ENCODE data around the gene COMMD4.
"Not testable (repeated sequence)": the region's sequence is repeated elsewhere in the genome, so short reads cannot be mapped to it uniquely, and the experiment has no call there.

COMMD4 gene

DNA sequence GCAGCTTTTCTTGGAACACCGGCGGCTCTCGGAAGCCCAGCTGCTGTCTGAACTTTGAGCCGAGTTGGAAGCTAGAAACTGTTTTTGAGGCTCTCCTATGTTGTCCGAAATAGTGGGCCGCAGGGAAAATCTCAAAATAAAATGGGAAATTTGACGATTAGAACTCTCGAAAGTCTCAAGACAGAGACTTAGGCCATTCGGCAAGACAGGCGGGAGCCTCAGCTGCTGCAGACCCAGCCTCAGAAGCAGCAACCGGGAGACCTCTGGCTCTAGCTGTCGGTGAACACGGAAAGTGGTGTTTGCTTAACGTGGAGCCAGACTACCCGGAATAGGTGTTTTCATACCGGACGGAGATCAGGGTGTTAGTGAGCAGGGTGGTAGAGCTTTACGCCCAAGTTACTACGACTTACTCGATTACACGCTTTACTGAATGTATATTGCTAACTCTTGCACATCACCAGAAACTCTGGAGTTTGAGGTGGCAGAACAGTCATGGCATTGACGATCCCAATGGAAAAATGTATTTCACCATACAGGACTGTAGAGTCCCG lies 32.9 kb downstream of the COMMD4 start:
- TF ChIP-seq HDGF (IDR thresholded peaks at IDR 0.05; ENCODE audit: borderline replicate concordance) (no peak), TARDBP (IDR thresholded peaks at IDR 0.05) (no peak), SUZ12 (IDR thresholded peaks at IDR 0.05) (no peak), FOXM1 (IDR thresholded peaks at IDR 0.05; ENCODE audit: borderline replicate concordance) (no peak), ARNT (IDR thresholded peaks at IDR 0.05) (no peak), ELF4 (IDR thresholded peaks at IDR 0.05) (no peak)
- TF ChIP-seq, protein P1, sequence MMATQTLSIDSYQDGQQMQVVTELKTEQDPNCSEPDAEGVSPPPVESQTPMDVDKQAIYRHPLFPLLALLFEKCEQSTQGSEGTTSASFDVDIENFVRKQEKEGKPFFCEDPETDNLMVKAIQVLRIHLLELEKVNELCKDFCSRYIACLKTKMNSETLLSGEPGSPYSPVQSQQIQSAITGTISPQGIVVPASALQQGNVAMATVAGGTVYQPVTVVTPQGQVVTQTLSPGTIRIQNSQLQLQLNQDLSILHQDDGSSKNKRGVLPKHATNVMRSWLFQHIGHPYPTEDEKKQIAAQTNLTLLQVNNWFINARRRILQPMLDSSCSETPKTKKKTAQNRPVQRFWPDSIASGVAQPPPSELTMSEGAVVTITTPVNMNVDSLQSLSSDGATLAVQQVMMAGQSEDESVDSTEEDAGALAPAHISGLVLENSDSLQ (IDR thresholded peaks at IDR 0.05): no peak
- no peak for DNase-seq (ENCODE audit: extremely low spot score)
- POLR2A ChIA-PET: interaction anchor here (0.8 to 5.9 kb wide), 35 partner anchors 9 to 592 kb away, joined by 3 to 139 read pairs (median 5); partner anchors contain the start of genes COMMD4, IMP3, NEIL1 and PPCDC
- CTCF ChIA-PET: interaction anchor here (0.8 to 2.9 kb wide), 16 partner anchors 14 to 434 kb away, joined by 3 to 24 read pairs (median 5); partner anchors contain the start of genes IMP3, SIN3A and SNX33

DNA sequence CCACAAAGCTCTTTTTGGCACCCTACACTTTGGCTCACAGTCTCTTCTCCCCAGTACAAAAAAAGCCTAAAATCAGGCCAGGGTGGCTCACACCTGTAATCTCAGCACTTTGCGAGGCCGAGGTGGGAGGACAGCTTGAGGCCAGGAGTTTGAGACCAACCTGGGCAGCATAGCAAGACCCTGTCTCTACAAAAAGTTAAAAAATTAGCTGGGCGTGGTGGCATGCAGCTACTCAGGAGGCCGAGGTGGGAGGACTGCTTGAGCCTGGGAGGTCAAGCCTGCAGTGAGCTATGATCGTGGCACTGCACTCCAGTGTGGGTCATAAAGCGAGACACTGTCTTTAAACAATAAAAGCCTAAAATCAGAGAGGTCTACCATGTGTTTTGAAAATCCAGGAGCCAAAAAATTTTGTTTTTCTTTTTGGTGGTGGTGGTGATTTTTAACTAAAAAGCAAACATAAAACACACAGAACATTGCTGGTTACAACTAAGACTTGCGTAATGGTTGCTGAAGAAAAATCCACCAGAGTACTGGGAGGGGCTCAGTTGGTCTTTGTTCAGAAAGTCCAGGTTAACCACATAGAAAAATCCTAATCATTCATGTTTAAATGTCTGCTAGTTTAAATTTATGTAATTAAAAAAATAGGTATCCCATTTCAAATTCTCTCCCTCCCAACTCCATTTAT lies 34.2 kb downstream of the COMMD4 start:
- TF ChIP-seq FOXK2 (IDR thresholded peaks at IDR 0.05): no peak
- TF ChIP-seq TARDBP (IDR thresholded peaks at IDR 0.05): no peak
- no peak for TF ChIP-seq LEF1 (IDR thresholded peaks at IDR 0.05; ENCODE audit: borderline replicate concordance)
- TF ChIP-seq FOXM1 (IDR thresholded peaks at IDR 0.05; ENCODE audit: borderline replicate concordance): no peak
- no peak for TF ChIP-seq ARNT (IDR thresholded peaks at IDR 0.05)
- no peak for TF ChIP-seq SP1 (IDR thresholded peaks at IDR 0.05)
- no peak for TF ChIP-seq HDGF (IDR thresholded peaks at IDR 0.05; ENCODE audit: borderline replicate concordance)
- TF ChIP-seq NFRKB (IDR thresholded peaks at IDR 0.05): no peak
- no peak for TF ChIP-seq L3MBTL2 (conservative IDR thresholded peaks at IDR 0.05)
- ChIA-PET POLR2A (interaction anchor here (1.7 to 5.9 kb wide), 8 partner anchors 15 to 277 kb away, joined by 4 to 139 read pairs (median 22); partner anchors contain the start of genes COMMD4, IMP3, PTPN9 and SIN3A), CTCF (no interaction called here)
- no peak for DNase-seq (ENCODE audit: extremely low spot score)

DNA sequence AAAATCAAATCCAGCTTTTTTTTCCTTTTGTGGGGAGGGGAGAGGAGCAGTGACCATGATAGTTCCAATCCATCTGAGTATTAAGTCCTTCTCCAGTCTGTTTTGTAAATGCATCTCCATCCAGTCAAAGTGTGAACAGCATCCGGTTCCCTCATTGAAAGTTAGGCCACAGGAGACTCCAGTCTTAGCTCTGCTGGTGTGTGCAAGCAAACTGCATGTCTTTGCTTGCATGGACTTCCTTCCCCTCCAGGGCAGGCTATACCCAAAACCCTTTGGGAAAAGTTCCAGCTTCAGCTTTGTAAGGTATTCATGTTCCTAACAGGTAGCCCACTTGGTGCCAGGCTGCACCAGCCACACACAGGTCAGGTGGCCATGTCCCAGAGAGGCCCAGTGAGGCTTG lies 35.6 kb downstream of the COMMD4 start:
- TF ChIP-seq HDGF (IDR thresholded peaks at IDR 0.05; ENCODE audit: borderline replicate concordance) (no peak), FOXM1 (IDR thresholded peaks at IDR 0.05; ENCODE audit: borderline replicate concordance) (no peak), LEF1 (IDR thresholded peaks at IDR 0.05; ENCODE audit: borderline replicate concordance) (no peak), CTBP1 (IDR thresholded peaks at IDR 0.05; ENCODE audit: borderline replicate concordance) (no peak), NFRKB (IDR thresholded peaks at IDR 0.05) (no peak), L3MBTL2 (conservative IDR thresholded peaks at IDR 0.05) (no peak), ELF4 (IDR thresholded peaks at IDR 0.05) (no peak), SUZ12 (IDR thresholded peaks at IDR 0.05) (no peak)
- TF ChIP-seq, protein P1 (IDR thresholded peaks at IDR 0.05): no peak
- ChIA-PET CTCF (no interaction called here), POLR2A (interaction anchor here (4.9 to 5.9 kb wide), 2 partner anchors 82 to 267 kb away, joined by 48 to 139 read pairs; partner anchors contain the start of genes IMP3 and SIN3A)

DNA sequence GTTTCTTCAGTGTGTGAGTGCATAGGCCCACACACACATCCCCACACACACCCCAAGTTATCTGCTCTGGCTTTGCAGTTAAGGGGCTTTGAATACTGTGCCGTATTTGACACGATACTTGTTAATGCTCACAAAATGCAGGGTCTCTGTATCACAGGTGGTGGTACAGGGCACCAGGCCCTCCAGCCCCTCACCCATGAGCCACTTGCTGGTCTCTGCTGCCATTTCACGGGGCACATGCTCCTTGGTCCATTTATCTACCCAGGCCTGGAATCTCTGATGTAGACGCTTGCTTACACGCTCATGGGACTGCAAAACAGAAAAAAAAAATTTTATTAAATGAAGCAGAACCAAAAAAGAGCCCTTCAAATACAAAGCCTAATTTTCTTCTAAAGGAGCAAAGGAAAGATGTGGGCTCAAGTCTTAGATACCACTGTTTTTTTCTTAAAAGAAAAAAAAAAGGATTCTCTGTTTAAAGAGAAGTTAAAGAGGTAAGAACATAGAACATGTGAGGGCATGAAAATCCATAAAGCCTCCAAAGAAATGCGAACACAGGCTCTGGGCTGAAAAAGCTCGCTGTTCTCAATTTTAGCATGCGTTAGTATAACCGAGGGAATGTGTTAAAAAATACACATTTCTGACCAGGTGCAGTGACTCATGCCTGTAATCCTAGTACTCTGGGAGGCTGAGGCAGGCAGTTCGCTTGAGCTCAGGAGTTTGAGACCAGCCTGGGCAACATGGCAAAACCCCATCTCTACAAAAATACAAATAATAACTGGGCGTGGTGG lies 36.2 kb downstream of the COMMD4 start:
- no peak for DNase-seq (ENCODE audit: extremely low spot score)
- no peak for TF ChIP-seq L3MBTL2 (conservative IDR thresholded peaks at IDR 0.05)
- TF ChIP-seq SUZ12 (IDR thresholded peaks at IDR 0.05): no peak
- TF ChIP-seq LEF1 (IDR thresholded peaks at IDR 0.05; ENCODE audit: borderline replicate concordance): no peak
- no peak for TF ChIP-seq ZNF384 (IDR thresholded peaks at IDR 0.05)
- TF ChIP-seq, protein P1 (IDR thresholded peaks at IDR 0.05): no peak
- TF ChIP-seq ELF4 (IDR thresholded peaks at IDR 0.05): no peak
- TF ChIP-seq BHLHE40 (IDR thresholded peaks at IDR 0.05; ENCODE audit: borderline replicate concordance): no peak
- no peak for TF ChIP-seq TARDBP (IDR thresholded peaks at IDR 0.05)
- TF ChIP-seq FOXA1 (IDR thresholded peaks at IDR 0.05): no peak
- TF ChIP-seq NFRKB (IDR thresholded peaks at IDR 0.05): no peak
- no peak for TF ChIP-seq SP1 (IDR thresholded peaks at IDR 0.05)
- TF ChIP-seq FOXM1 (IDR thresholded peaks at IDR 0.05; ENCODE audit: borderline replicate concordance): no peak
- ChIA-PET POLR2A (interaction anchor here (5.9 kb wide), 1 partner anchor 82 kb away, joined by 139 read pairs; the partner anchor contains the start of gene SIN3A), CTCF (no interaction called here)

More for the DNA sequence above, 35.6 kb downstream of the COMMD4 start:
- no peak for DNase-seq (ENCODE audit: extremely low spot score)

DNA sequence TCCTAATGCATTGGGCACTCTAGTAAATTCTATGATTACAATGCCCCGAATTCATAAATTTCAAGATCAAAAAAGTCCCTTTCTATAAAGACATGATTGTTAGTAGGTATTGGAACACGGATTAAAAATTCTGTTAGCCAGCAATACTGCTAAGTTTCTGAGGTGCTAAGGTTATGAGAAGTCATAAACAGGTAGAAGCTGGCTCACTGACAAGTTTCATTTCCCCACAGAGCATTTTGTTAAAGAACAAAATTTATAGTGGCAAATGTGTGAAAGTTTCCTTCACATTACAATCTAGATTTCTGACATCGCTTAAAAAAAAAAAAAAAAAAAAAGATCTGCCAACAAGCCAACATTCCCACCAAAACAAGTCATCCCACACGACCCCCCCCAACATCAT lies 44.9 kb downstream of the COMMD4 start:
- no peak for DNase-seq (ENCODE audit: extremely low spot score)
- ChIA-PET CTCF (interaction anchor here (1.1 kb wide), 1 partner anchor 13 kb away, joined by 4 read pairs; no protein-coding TSS in a partner anchor), POLR2A (interaction anchor here (0.9 to 1.3 kb wide), 3 partner anchors 9 to 71 kb away, joined by 3 to 4 read pairs (median 3); partner anchors contain the start of gene MAN2C1)
- TF ChIP-seq HDGF (IDR thresholded peaks at IDR 0.05; ENCODE audit: borderline replicate concordance) (no peak), FOXK2 (IDR thresholded peaks at IDR 0.05) (no peak), FOXM1 (IDR thresholded peaks at IDR 0.05; ENCODE audit: borderline replicate concordance) (no peak), TARDBP (IDR thresholded peaks at IDR 0.05) (no peak), ARNT (IDR thresholded peaks at IDR 0.05) (no peak), SUZ12 (IDR thresholded peaks at IDR 0.05) (no peak), ZNF384 (IDR thresholded peaks at IDR 0.05) (no peak), CTBP1 (IDR thresholded peaks at IDR 0.05; ENCODE audit: borderline replicate concordance) (no peak), FOXA1 (IDR thresholded peaks at IDR 0.05) (no peak), LEF1 (IDR thresholded peaks at IDR 0.05; ENCODE audit: borderline replicate concordance) (no peak), SP1 (IDR thresholded peaks at IDR 0.05) (no peak), NFRKB (IDR thresholded peaks at IDR 0.05) (no peak), L3MBTL2 (conservative IDR thresholded peaks at IDR 0.05) (no peak), BHLHE40 (IDR thresholded peaks at IDR 0.05; ENCODE audit: borderline replicate concordance) (no peak), ELF4 (IDR thresholded peaks at IDR 0.05) (no peak)
- TF ChIP-seq, protein P1 (IDR thresholded peaks at IDR 0.05): no peak

DNA sequence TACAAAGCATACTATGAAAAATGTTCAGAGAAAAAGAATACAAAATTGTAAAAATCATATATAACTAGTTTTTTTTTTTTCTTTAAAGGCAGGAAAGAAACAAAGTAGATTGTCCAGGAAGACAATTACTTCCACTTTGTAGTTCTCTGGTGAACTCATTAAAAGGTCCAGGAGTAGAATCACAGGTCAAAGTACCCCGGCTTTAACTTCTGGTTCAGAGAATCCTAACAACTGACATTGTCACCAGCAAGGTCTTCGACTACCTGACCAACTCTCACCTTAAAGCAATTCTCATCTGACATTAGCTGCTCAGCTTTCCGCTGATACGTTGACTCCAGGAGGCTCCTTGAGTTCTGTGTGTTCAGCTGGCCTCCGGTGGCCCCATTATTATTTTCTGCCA lies 48.1 kb downstream of the COMMD4 start:
- DNase-seq (ENCODE audit: extremely low spot score); POLR2A ChIA-PET; CTCF ChIA-PET: not testable (repeated sequence)
